ENCODE data around the gene CHL1.

CHL1 gene

DNA sequence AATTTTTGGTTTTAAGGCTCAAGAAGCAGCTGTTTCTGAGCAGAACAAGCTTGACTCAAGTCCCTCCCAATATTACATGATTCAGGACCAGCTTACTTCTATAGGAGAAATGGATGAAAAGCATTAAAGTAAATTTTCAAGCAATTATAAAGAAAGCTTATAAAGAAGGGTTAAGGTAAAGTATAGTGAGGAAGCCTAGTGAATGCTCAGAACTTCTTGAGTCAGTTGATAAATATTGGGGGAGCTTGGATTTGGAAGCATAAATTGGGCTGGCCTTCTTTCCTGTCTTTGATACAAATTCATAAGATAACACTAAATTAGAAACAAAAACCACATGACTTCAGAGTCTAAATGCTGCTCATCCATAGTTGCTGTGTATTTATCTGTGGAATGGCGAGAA, 156.0 kb downstream of the CHL1 start:
- no peaks in the 10 kb centered on the region for H3K9me2 ChIP-seq (ENCODE audit: low read depth, low read length)
- TF ChIP-seq, protein P1, sequence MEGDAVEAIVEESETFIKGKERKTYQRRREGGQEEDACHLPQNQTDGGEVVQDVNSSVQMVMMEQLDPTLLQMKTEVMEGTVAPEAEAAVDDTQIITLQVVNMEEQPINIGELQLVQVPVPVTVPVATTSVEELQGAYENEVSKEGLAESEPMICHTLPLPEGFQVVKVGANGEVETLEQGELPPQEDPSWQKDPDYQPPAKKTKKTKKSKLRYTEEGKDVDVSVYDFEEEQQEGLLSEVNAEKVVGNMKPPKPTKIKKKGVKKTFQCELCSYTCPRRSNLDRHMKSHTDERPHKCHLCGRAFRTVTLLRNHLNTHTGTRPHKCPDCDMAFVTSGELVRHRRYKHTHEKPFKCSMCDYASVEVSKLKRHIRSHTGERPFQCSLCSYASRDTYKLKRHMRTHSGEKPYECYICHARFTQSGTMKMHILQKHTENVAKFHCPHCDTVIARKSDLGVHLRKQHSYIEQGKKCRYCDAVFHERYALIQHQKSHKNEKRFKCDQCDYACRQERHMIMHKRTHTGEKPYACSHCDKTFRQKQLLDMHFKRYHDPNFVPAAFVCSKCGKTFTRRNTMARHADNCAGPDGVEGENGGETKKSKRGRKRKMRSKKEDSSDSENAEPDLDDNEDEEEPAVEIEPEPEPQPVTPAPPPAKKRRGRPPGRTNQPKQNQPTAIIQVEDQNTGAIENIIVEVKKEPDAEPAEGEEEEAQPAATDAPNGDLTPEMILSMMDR (IDR thresholded peaks at IDR 0.05; ENCODE audit: low read length) = no peak
- TF ChIP-seq EZH2 (IDR thresholded peaks at IDR 0.05; ENCODE audit: borderline replicate concordance, low read length) = no peak
- no peaks in the 10 kb centered on the region for H3K79me2 ChIP-seq (ENCODE audit: insufficient read depth, low read length)
- no peak overlapping the region for H2AFZ ChIP-seq (ENCODE audit: low read length)
- H3K9ac ChIP-seq (ENCODE audit: low read length) = no peak overlapping the region
- no peak overlapping the region for H3K4me3 ChIP-seq (ENCODE audit: low read depth, low read length, poor library complexity, severe bottlenecking)
- H3K9me3 ChIP-seq (ENCODE audit: low read length) = no peaks in the 10 kb centered on the region
- H3K27ac ChIP-seq (ENCODE audit: low read depth, low read length, poor library complexity, severe bottlenecking) = no peak overlapping the region
- no peaks in the 10 kb centered on the region for H3F3A ChIP-seq (ENCODE audit: insufficient read depth, low read length)
- H3K27me3 ChIP-seq (ENCODE audit: insufficient read depth, low read length) = no peaks in the 10 kb centered on the region
- H3K4me2 ChIP-seq (ENCODE audit: low read length) = no peak overlapping the region
- no peaks in the 10 kb centered on the region for H3K36me3 ChIP-seq (ENCODE audit: insufficient read depth, low read length)
- no peaks in the 10 kb centered on the region for H4K20me1 ChIP-seq (ENCODE audit: insufficient read depth, low read length)
- peaks cover 32% of the 10 kb centered on the region for H3K4me1 ChIP-seq (ENCODE audit: insufficient read depth, low read length, severe bottlenecking)

DNA sequence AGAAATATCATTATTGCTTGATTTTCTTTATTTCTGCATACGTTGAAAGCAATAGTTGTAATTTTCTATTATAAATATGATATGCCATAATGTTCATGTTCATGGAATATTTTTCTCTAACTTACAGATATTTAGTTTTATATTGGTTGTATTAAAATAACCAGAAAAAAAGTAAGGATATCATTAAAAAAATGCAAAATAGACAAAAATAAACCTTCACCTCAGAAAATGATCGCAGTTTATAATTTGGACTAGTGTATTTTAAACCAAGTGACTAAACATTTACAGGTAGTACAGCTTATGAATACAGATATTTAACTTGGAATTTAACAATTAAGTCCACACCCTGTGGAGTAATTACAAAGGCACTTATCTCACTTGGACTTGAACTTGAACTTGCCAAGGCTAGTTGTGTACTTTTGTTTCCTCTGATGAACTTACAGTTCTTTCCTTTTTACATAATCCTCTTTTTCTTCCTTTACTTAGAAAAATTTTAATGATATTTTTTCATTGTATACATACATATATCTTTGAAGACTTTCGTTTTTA, 156.7 kb downstream of the CHL1 start:
- no peaks in the 10 kb centered on the region for H3K9me3 ChIP-seq (ENCODE audit: low read length)
- H3K27ac ChIP-seq (ENCODE audit: low read depth, low read length, poor library complexity, severe bottlenecking) = peak overlapping the region; percentile 32
- H3F3A ChIP-seq (ENCODE audit: insufficient read depth, low read length) = no peaks in the 10 kb centered on the region
- no peak overlapping the region for H2AFZ ChIP-seq (ENCODE audit: low read length)
- TF ChIP-seq, protein P1 (IDR thresholded peaks at IDR 0.05; ENCODE audit: low read length) = no peak
- TF ChIP-seq EZH2 (IDR thresholded peaks at IDR 0.05; ENCODE audit: borderline replicate concordance, low read length) = no peak
- peak overlapping the region; percentile 17; the same call in 1 of the 2 replicates for H3K9ac ChIP-seq (ENCODE audit: low read length)
- no peaks in the 10 kb centered on the region for H3K79me2 ChIP-seq (ENCODE audit: insufficient read depth, low read length)
- H3K4me3 ChIP-seq (ENCODE audit: low read depth, low read length, poor library complexity, severe bottlenecking) = no peak overlapping the region
- H3K4me1 ChIP-seq (ENCODE audit: insufficient read depth, low read length, severe bottlenecking) = peaks cover 32% of the 10 kb centered on the region
- H4K20me1 ChIP-seq (ENCODE audit: insufficient read depth, low read length) = no peaks in the 10 kb centered on the region
- H3K9me2 ChIP-seq (ENCODE audit: low read depth, low read length) = no peaks in the 10 kb centered on the region
- H3K36me3 ChIP-seq (ENCODE audit: insufficient read depth, low read length) = no peaks in the 10 kb centered on the region
- no peaks in the 10 kb centered on the region for H3K27me3 ChIP-seq (ENCODE audit: insufficient read depth, low read length)
- no peak overlapping the region for H3K4me2 ChIP-seq (ENCODE audit: low read length)

DNA sequence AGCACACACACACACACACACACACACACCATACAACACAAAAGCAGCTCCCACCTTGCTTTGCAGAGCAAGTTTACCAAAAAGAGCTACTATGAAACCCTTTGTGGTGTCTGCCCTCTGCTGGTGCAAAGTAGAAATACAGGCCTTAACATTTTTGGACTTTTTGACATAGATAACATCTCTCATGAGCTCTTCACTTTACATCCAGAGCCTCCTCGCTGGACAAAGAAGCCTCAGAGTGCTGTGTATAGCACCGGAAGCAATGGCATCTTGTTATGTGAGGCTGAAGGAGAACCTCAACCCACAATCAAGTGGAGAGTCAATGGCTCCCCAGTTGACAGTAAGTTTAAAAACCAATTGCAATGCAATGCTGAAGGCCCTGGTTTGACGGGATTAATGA, 157.9 kb downstream of the CHL1 start:
- Histone ChIP-seq H3K79me2 (ENCODE audit: insufficient read depth, low read length) (no peaks in the 10 kb centered on the region), H3K9me3 (ENCODE audit: low read length) (no peaks in the 10 kb centered on the region), H3K4me1 (ENCODE audit: insufficient read depth, low read length, severe bottlenecking) (peaks cover 34% of the 10 kb centered on the region), H3K9me2 (ENCODE audit: low read depth, low read length) (no peaks in the 10 kb centered on the region), H3K4me3 (ENCODE audit: low read depth, low read length, poor library complexity, severe bottlenecking) (no peak overlapping the region), H3K27ac (ENCODE audit: low read depth, low read length, poor library complexity, severe bottlenecking) (no peak overlapping the region), H2AFZ (ENCODE audit: low read length) (0 out of 2 replicates have a peak overlapping the region, but pooled peaks have one; percentile 7), H3K27me3 (ENCODE audit: insufficient read depth, low read length) (no peaks in the 10 kb centered on the region), H4K20me1 (ENCODE audit: insufficient read depth, low read length) (no peaks in the 10 kb centered on the region), H3F3A (ENCODE audit: insufficient read depth, low read length) (no peaks in the 10 kb centered on the region), H3K9ac (ENCODE audit: low read length) (no peak overlapping the region; the same call in 1 of the 2 replicates), H3K4me2 (ENCODE audit: low read length) (peak overlapping the region; percentile 17; the same call in 1 of the 2 replicates), H3K36me3 (ENCODE audit: insufficient read depth, low read length) (no peaks in the 10 kb centered on the region)
- TF ChIP-seq EZH2 (IDR thresholded peaks at IDR 0.05; ENCODE audit: borderline replicate concordance, low read length) = no peak
- TF ChIP-seq, protein P1 (IDR thresholded peaks at IDR 0.05; ENCODE audit: low read length) = peak; percentile 89
